NCI-H2107 treated with DMSO at 0.1 percent for 48 hours (cell line): ENCODE results near the gene KCNG2.
"Not testable (repeated sequence)": the region's sequence is repeated elsewhere in the genome, so short reads cannot be mapped to it uniquely, and the experiment has no call there.

Experiments
- DNase-seq: peaks from one replicate; lab custom pipeline; 2025; ENCODE audit not compliant: unreplicated experiment; lab: John Stamatoyannopoulos, UW

KCNG2 gene

GRCh38 chr18:79866889-79867574, 69.3 kb downstream of the KCNG2 start:
- no peak for DNase-seq

- DNase-seq: no peak
These were observed 69.9 kb downstream of the KCNG2 start for GRCh38 chr18:79867666-79868065.

- no peak for DNase-seq
These were observed 70.5 kb downstream of the KCNG2 start for GRCh38 chr18:79868168-79868784.

GRCh38 chr18:79868811-79869541, 71.2 kb downstream of the KCNG2 start:
- no peak for DNase-seq

GRCh38 chr18:79869591-79870300, 72.0 kb downstream of the KCNG2 start:
- DNase-seq: no peak

GRCh38 chr18:79870301-79871025, 72.7 kb downstream of the KCNG2 start:
- no peak for DNase-seq

GRCh38 chr18:79871026-79871390, 73.3 kb downstream of the KCNG2 start:
- no peak for DNase-seq

GRCh38 chr18:79871481-79872091, 73.8 kb downstream of the KCNG2 start:
- DNase-seq: no peak

GRCh38 chr18:79872527-79873444, 75.0 kb downstream of the KCNG2 start:
- DNase-seq: no peak

GRCh38 chr18:79873449-79874110, 75.8 kb downstream of the KCNG2 start:
- DNase-seq: no peak

- DNase-seq: no peak
These were observed 77.1 kb downstream of the KCNG2 start for GRCh38 chr18:79874553-79875530.

- DNase-seq: no peak
These were observed 77.8 kb downstream of the KCNG2 start for GRCh38 chr18:79875531-79875919.

- no peak for DNase-seq
These were observed 78.3 kb downstream of the KCNG2 start for GRCh38 chr18:79875931-79876461.

- no peak for DNase-seq
These were observed 78.8 kb downstream of the KCNG2 start for GRCh38 chr18:79876497-79876896.

- DNase-seq: no peak
These were observed 79.7 kb downstream of the KCNG2 start for GRCh38 chr18:79877163-79878091.

GRCh38 chr18:79878246-79878645, 80.5 kb downstream of the KCNG2 start:
- DNase-seq: not testable (repeated sequence)
